ENCODE measurements around the gene CACNA2D4. TPM values are rescaled to one million over a fixed set of nuclear protein-coding genes. Genes with fewer than 3 reads are reported as not detected.

The CACNA2D4 gene
- total and polyA plus RNA-seq, 12 donors, result 0.54 to 9.1 (median 3.1) TPM

DNA sequence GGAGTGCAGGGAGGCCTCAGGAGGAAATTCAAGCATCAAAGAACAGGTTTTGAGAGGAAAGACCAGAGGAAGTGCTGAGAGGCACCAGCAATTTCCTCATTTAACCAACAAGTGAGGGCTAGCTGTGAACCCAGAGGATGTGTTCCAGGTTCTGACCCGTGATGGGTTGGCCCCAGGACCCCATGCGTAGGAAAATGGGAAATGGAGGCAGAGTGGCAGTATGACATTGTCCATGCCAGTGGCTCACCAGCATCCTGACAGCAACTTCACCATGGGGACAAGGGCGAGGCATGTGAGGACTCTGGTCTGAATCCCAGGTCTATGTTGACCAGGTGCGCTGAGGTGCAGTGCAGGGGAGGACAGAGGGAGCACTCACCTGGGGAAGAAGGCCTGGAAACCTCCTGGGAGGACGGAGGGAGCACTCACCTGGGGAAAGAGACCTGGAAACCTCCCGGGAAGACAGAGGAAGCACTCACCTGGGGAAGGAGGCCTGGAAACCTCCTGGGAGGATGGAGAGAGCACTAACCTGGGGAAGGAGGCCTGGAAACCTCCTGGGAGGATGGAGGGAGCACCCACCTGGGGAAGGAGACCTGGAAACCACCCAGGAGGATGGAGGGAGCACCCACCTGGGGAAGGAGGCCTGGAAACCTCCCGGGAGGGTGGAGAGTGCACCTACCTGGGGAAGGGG, 6.7 kb upstream of the CACNA2D4 start:
- WGBS, 4 donors, result 68 to 78% (median 71%) methylated on average over 6 to 7 of the region's 7 CpGs
- H3K9me3 ChIP-seq (replicated peaks in 1 of 3), result no peaks in the 10 kb centered on the region
- no peak overlapping the region for H3K27ac ChIP-seq
- intact Hi-C loops (cut with DNase I), result no loop called here
- no peaks in the 10 kb centered on the region for H3K36me3 ChIP-seq (replicated peaks in 1 of 2)
- no peak overlapping the region for H3K4me3 ChIP-seq
- no peak for TF ChIP-seq CTCF (IDR thresholded peaks at IDR 0.05)
- TF ChIP-seq POLR2A (IDR thresholded peaks at IDR 0.05), result no peak
- DNase-seq, result peak in 3 of 7 donors; percentile 11 to 46 (median 19)
- no peaks in the 10 kb centered on the region for H3K4me1 ChIP-seq (replicated peaks in 1 of 2)
- H3K27me3 ChIP-seq, result no peaks in the 10 kb centered on the region

DNA sequence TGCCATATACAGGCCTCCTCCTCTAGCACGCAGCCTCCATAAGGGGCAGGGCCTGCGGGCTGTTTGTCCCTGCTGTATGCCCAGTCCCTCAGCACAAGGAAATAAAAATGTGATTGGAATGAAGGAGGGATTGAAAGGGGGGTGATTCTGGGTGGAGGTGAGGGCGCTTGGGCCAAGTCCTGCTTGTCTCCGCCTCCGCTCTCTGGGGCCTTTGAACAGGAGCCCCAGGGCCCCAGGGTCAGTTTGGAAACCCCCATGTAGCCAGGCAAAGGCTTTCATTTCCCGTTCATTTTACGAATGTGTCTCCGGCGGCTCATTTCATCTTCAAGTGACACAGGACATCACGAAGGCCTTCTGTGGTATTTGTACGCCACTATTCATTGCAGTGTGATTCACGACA, 4.5 kb upstream of the CACNA2D4 start:
- DNase-seq, result peak in 4 of 7 donors; percentile 5 to 43 (median 8)
- no peaks in the 10 kb centered on the region for H3K36me3 ChIP-seq (replicated peaks in 1 of 2)
- H3K27me3 ChIP-seq, result no peaks in the 10 kb centered on the region
- WGBS, 4 donors, result 90 to 95% (median 95%) methylated on average over 12 of the region's 12 CpGs
- H3K4me1 ChIP-seq (replicated peaks in 1 of 2), result no peaks in the 10 kb centered on the region
- no peak overlapping the region for H3K4me3 ChIP-seq
- no peak overlapping the region for H3K27ac ChIP-seq
- intact Hi-C loops (cut with DNase I), result no loop called here
- TF ChIP-seq POLR2A (IDR thresholded peaks at IDR 0.05) (no peak), CTCF (IDR thresholded peaks at IDR 0.05) (no peak)
- no peaks in the 10 kb centered on the region for H3K9me3 ChIP-seq (replicated peaks in 1 of 3)

GRCh38 chr12:1922075-1922709, 3.7 kb upstream of the CACNA2D4 start:
- intact Hi-C loops (cut with DNase I), result no loop called here
- 76 to 89% (median 81%) methylated on average over 7 to 40 of the region's 40 CpGs for WGBS, 4 donors
- no peak overlapping the region for H3K4me3 ChIP-seq
- no peaks in the 10 kb centered on the region for H3K9me3 ChIP-seq (replicated peaks in 1 of 3)
- no peaks in the 10 kb centered on the region for H3K27me3 ChIP-seq
- DNase-seq, result peak in 4 of 7 donors; percentile 8 to 28 (median 18)
- no peaks in the 10 kb centered on the region for H3K36me3 ChIP-seq (replicated peaks in 1 of 2)
- peaks cover 0 to 4% of the 10 kb centered on the region in 2 donors for H3K4me1 ChIP-seq (replicated peaks in 1 of 2)
- no peak for TF ChIP-seq POLR2A (IDR thresholded peaks at IDR 0.05)
- no peak for TF ChIP-seq CTCF (IDR thresholded peaks at IDR 0.05)
- H3K27ac ChIP-seq, result no peak overlapping the region

- Histone ChIP-seq H3K4me3 (no peak overlapping the region), H3K36me3 (replicated peaks in 1 of 2) (no peaks in the 10 kb centered on the region), H3K9me3 (replicated peaks in 1 of 3) (no peaks in the 10 kb centered on the region), H3K4me1 (replicated peaks in 1 of 2) (peaks cover 6% of the 10 kb centered on the region in 2 donors), H3K27ac (no peak overlapping the region), H3K27me3 (no peaks in the 10 kb centered on the region)
- TF ChIP-seq CTCF (IDR thresholded peaks at IDR 0.05) (no peak), POLR2A (IDR thresholded peaks at IDR 0.05) (no peak)
- 68 to 83% (median 80%) methylated on average over 13 to 17 of the region's 17 CpGs for WGBS, 4 donors
- intact Hi-C loops (cut with DNase I), result no loop called here
- peak in 5 of 7 donors; percentile 17 to 50 (median 37) for DNase-seq
These were observed 2.5 kb upstream of the CACNA2D4 start for GRCh38 chr12:1920971-1921370.

All from adrenal gland (tissue), 12 donors.